Epithelial cell of esophagus (primary cell): ENCODE results near the gene CYP2F1.
A peak's percentile ranks its signal among the peaks of the same experiment; 100 is the strongest.

Source experiments
- DNase-seq: peaks from one replicate; pipeline ENCODE4 v3.0.0; 2010; ENCODE audit warnings: low read depth
- H3K4me3 ChIP-seq: 2 replicates; pipeline ENCODE4 v1.5.1; 2011; ENCODE audit warnings: mild to moderate bottlenecking, low read length, control low read depth
- CTCF ChIP-seq: IDR thresholded peaks from 2 replicates; pipeline ENCODE4 v1.5.1; 2011; ENCODE audit warnings: low read depth, mild to moderate bottlenecking, low read length, control low read depth, inconsistent platforms; ENCODE audit not compliant: insufficient read depth; ENCODE audit errors: missing control alignments

The CYP2F1 gene

GRCh38 chr19:41114132-41114531 lies at the start of gene CYP2F1:
CYP2F1 (plus strand) TSS chr19:41114432; CDS start chr19:41116189, 1,757 bp downstream.
- no peak for TF ChIP-seq CTCF
- DNase-seq = no peak
- H3K4me3 ChIP-seq = no peak within 1 kb of the TSS

- no peak overlapping the region for H3K4me3 ChIP-seq
- TF ChIP-seq CTCF = no peak
- peak; percentile 3 for DNase-seq
These were observed 49.2 kb upstream of the CYP2F1 start for GRCh38 chr19:41064974-41065569.

GRCh38 chr19:41076286-41076685 lies 37.9 kb upstream of the CYP2F1 start:
- H3K4me3 ChIP-seq = no peak overlapping the region
- no peak for DNase-seq
- no peak for TF ChIP-seq CTCF

- DNase-seq = peak; percentile 24
- no peak for TF ChIP-seq CTCF
- no peak overlapping the region for H3K4me3 ChIP-seq
These were observed 30.7 kb upstream of the CYP2F1 start for GRCh38 chr19:41083516-41083915.

- H3K4me3 ChIP-seq = no peak overlapping the region
- TF ChIP-seq CTCF = no peak
- no peak for DNase-seq
These were observed 28.4 kb upstream of the CYP2F1 start for GRCh38 chr19:41085748-41086415.

GRCh38 chr19:41088151-41088550 lies 26.1 kb upstream of the CYP2F1 start, which contains the start of gene CYP2A13:
CYP2A13 (plus strand) TSS chr19:41088451; CDS start chr19:41088472, 21 bp downstream.
- H3K4me3 ChIP-seq = no peak within 1 kb of the TSS
- no peak for DNase-seq
- TF ChIP-seq CTCF = no peak
